SK-N-SH (cell line): ENCODE results near the gene ADAMTS15.

Source experiments
- CTCF ChIP-seq: fragments of 200-600 bp; sonication (generic); IDR thresholded peaks from 2 replicates; pipeline ENCODE4 v1.6.1; 2017; ENCODE audit warnings: antibody characterized with exemption, mild to moderate bottlenecking, moderate library complexity
- EP300 ChIP-seq, 2 experiments: IDR thresholded peaks; 2 replicates each; pipeline versions ENCODE4 v1.4.0 to v1.6.1; 2012; ENCODE audit warnings: borderline replicate concordance in 1 of 2, low read depth in 1 of 2, low read length in 1 of 2
- FOXJ3 ChIP-seq: sonication (generic); formaldehyde crosslinking; IDR thresholded peaks from 2 replicates; pipeline ENCODE4 v1.5.1; 2020; ENCODE audit warnings: mild to moderate bottlenecking, missing genetic modification reagents
- FOXM1 ChIP-seq: IDR thresholded peaks from 2 replicates; pipeline ENCODE4 v1.4.0; 2012; ENCODE audit warnings: low read depth, mild to moderate bottlenecking
- JUND ChIP-seq: IDR thresholded peaks from 2 replicates; pipeline ENCODE4 v1.4.0; 2012
- MAX ChIP-seq: IDR thresholded peaks from 2 replicates; pipeline ENCODE4 v1.4.0; 2012; ENCODE audit warnings: low read depth
- POLR2AphosphoS5 ChIP-seq: IDR thresholded peaks from 2 replicates; pipeline ENCODE4 v1.6.1; 2012; ENCODE audit warnings: low read depth, low read length
- RAD21 ChIP-seq: IDR thresholded peaks from 2 replicates; pipeline ENCODE4 v1.6.1; 2012; ENCODE audit warnings: mild to moderate bottlenecking, low read length
- SIN3A ChIP-seq: IDR thresholded peaks from 2 replicates; pipeline ENCODE4 v1.6.1; 2012; ENCODE audit warnings: low read depth, mild to moderate bottlenecking, low read length, moderate library complexity, borderline replicate concordance
- SMC3 ChIP-seq: IDR thresholded peaks from 2 replicates; pipeline ENCODE4 v1.6.1; 2012; ENCODE audit warnings: low read depth, low read length, improper control_type of control experiment
- ZBTB33 ChIP-seq: IDR thresholded peaks from 2 replicates; pipeline ENCODE4 v1.4.0; 2012; ENCODE audit warnings: low read depth, borderline replicate concordance
- TF ChIP-seq, protein P1 (sequence below): fragments of 150-350 bp; IDR thresholded peaks from 2 replicates; pipeline ENCODE4 v1.6.1; 2016; ENCODE audit warnings: mild to moderate bottlenecking, low read depth, low read length

DNA sequence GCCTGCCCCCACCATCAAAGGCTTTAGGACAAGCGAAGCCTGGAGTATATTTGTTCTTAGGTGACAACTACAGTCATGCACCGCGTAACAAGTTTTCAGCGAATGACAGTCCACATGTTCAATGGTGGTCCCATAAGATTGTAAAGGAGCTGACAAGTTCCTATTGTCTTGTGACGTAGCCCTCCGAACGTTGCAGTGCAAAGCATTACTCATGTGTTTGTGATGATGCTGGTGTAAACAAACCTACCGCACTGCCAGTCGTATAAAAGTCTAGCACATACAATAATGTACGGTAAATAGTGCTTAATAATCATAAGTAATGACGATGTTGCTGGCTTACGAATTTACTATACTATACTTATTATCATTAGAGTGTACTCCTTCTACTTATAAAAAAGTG is 41.3 kb downstream of the ADAMTS15 start:
- TF ChIP-seq ZBTB33 (no peak), JUND (no peak), CTCF (no peak), POLR2AphosphoS5 (no peak), EP300 (IDR thresholded peaks at IDR 0.05; ENCODE audit: borderline replicate concordance in 1 of 2, low read depth in 1 of 2, low read length in 1 of 2) (no peak), FOXM1 (no peak), RAD21 (no peak), SMC3 (no peak), SIN3A (no peak), MAX (no peak), FOXJ3 (no peak)
- TF ChIP-seq, protein P1, sequence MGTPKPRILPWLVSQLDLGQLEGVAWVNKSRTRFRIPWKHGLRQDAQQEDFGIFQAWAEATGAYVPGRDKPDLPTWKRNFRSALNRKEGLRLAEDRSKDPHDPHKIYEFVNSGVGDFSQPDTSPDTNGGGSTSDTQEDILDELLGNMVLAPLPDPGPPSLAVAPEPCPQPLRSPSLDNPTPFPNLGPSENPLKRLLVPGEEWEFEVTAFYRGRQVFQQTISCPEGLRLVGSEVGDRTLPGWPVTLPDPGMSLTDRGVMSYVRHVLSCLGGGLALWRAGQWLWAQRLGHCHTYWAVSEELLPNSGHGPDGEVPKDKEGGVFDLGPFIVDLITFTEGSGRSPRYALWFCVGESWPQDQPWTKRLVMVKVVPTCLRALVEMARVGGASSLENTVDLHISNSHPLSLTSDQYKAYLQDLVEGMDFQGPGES: no peak
